GM18868 (cell line): ENCODE data around the gene HDAC4.

Experiments used
- ATAC-seq: cut with Tn5 transposase; IDR thresholded peaks from one replicate; pipeline ENCODE4 v1.9.1; 2021; ENCODE audit warnings: mild to moderate bottlenecking, moderate library complexity; ENCODE audit not compliant: unreplicated experiment

HDAC4 gene

DNA sequence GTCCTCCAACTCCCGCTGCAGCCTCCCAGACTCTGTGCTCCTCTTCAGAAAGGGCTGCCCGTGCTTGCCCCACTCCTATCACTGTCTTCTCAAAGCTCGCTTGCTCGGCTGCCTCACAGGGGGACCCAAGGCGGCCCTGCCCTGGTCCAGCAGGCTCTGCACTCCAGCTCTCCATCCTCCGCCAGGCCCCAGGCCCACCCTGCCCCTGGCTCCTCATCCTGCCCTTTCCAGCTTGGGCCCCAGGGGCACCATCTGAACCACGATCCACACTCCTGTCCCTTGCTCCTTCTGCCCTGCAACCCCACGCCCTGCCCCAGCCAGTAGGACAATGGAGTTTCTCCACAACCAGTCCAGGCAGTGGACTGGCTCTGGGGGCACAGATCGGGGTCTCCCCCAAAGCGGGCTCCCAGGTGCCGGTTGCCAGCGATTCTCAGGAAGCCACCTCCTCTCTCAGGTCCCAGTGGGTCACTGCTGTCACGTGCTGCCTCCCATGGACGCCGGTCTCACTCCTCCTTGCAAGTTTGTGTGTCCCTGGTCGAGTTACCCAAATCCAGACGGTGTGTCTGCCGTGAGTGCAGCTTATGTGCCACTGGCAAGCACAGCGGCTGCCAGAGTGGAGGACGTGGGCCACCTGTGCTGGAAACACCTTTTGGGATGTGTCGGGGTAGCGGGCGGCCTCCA lies 238.5 kb downstream of the HDAC4 start:
- no peak for ATAC-seq

DNA sequence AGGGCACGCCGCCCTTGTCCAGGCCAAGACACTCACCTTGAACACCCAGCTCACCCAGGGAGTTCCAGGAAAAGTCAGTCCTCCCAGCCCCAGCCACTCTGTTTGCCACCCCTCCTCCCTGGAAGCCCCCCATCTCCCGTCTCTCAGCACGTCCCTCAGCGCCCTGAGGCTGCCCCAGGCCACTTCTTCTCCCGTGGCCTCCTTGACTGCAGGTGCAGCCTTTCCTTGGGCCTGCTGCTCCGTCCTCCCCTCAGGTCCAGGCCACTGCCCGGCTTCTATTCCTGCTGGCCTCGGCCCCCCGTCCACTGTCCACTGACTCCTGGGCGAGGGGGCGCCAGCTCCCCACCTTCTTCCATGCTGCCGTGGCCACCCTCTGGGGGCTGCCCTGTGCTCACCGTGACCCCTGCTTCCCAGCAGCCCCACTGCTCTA lies 239.1 kb downstream of the HDAC4 start:
- no peak for ATAC-seq

DNA sequence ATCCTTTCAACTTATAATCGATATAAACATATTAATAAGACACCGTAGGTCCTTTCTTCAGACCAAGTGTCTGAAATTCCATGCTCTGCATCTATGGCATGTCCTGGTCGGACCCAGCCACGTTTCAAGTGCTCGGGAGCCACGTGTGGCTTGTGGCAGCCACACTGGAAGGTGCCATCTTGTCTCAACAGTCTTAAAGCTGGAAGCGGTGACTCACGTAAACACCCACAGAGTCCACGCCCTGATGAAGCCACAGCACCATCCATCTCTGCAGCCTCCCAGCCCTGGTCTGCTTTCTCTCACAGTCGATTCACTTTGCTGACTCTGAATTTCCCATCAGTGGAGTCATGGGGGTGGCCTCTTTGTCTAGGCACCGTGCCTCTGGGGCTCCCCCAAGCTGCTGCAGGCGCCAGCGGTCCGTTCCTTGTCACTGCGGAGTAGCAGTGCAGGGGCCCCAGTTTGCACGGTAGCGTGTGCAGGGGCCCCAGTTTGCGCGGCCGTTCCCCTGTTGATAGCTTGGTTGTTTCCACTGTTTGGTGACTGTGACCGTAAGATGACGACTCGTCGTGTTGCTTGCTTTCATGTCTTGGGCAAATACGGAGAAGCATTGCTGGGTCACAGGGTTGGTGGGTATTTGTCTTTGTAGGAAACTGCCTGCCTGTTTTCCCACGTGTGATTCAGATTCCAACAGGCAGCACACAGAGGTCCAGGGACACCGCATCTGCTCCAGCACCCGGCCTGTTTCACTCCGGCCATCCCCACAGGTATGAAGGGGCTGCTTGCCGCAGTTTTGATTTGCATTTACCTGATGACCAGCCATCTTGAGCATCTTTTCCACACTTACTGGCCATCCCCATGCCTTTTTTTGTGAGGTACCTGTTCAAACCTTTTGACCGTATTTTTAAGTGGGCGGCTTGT lies 240.3 kb downstream of the HDAC4 start:
- ATAC-seq = no peak

DNA sequence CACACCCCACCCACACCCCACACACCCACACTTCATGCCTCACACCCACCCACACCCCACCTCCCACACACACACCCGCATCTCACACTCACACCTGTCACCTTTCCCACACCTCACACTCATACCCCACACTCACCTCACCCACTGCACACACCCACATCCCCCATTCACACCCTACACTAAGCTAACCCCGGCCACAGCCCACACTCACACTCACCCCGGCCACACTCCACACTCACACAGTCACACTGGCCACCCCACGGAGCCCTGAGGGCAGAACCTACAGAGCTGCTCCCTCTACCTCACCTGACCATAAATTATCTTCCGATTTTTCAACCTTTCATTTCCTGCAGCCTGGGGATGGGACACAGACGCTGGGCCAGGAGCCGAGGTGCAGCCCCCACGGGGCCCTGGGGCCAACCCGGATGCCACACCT lies 241.3 kb downstream of the HDAC4 start:
- no peak for ATAC-seq

DNA sequence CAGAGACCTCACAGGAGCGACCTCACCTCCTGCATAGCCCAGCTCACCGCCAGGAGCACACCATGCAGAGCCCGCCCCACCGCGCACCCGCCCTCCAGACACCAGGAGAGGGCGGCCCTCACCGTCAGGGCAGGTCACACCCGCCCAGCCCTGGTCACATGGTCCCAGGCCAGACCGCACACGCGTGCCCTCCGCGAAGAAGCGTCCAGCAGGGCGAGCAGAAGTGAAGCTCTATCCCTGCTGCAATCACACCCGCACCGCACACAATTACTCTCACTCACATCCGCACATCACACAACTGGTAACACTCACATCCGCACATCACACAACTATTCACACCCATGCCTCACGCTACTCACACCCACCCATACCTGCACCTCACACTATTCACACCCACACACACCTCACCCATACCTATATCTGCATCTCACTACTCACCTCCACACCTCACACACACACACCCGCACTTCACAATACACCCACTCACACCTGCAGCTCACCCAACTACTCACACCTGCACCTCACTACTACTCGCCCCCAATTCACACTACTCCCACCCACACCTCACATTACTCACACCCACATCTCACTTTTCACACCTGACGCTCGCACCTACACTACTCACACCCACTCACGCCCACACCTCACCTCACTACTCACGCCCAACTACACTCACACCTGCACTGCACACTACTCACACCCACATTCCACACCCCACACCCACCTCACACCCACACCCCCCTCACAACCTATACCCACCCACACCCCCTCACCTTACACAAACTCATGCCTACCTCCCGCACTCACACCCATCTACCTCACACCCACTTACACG lies 242.0 kb downstream of the HDAC4 start:
- ATAC-seq = no peak

DNA sequence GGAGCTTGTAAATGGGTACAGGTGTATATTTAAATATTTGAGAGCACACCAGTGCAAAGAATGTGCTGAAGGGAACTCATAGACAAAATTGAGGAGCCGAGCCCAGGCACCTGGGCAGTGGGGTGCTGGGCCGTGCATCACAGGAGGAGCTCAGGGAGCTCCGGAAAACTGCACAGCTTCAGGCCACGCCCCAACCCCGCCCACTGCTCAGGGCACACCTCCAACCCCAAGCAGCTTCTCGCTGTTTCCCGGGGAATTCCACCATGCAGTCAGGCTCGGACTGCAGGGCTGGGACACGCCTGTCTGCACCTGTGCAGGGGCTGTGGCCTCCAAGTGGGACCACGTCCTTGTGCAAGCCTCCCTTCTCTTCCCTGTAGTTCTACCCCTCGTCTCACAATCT lies 243.0 kb downstream of the HDAC4 start:
- no peak for ATAC-seq

DNA sequence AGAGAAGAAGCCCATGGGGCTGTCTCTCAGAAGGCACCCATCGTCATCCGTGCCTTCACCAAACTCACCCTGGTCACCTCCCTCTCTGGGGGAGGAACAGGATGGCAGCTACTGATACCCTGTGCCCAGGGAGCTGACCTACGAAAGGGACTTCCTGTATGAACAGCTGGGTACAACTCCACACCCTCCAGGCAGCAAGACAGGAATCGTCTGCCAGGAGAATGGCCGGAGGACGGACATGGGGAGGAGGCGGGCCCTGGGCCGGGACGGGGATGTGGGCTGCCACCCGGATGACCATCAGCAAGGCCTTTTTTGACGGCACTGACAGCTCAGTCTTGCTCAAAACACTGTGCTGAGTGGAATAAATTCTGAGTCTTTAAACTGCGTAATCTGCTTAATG lies 243.6 kb downstream of the HDAC4 start:
- no peak for ATAC-seq

DNA sequence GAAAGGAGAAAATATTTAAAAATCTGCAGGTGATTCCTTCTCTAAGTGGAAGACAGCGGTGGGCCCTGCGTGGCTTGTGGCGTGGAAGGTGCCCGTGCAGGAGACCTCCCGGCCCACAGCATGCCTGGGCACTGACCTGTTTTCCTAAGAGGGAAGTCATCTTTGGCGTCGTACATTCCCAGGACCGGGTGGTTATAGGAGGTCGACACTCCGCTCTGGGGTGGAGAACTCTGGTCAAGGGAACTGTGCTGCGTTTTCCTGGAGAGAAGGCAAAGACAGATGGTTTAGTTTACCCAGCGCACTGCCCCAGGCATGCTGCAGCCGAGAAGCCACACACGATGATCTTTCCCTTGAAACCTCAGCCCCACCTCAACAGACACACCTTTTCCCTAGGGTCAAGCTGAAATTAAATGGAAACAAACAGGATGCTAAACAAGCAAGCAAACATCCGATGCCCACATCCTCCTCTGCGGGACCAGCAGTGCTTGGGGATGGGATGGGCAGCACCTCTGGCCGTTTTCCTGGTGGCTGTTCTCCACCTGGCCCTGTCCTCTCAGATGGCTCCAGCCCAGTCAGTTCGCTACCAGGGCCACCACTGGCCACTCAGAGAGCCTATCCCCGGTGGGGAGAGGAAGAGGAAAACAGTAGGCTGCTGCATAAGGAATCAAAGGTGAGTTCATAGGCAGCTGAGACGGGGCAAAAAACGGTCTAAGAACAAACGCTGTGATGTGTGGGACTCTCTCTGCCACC lies 244.1 kb downstream of the HDAC4 start:
- ATAC-seq = no peak

DNA sequence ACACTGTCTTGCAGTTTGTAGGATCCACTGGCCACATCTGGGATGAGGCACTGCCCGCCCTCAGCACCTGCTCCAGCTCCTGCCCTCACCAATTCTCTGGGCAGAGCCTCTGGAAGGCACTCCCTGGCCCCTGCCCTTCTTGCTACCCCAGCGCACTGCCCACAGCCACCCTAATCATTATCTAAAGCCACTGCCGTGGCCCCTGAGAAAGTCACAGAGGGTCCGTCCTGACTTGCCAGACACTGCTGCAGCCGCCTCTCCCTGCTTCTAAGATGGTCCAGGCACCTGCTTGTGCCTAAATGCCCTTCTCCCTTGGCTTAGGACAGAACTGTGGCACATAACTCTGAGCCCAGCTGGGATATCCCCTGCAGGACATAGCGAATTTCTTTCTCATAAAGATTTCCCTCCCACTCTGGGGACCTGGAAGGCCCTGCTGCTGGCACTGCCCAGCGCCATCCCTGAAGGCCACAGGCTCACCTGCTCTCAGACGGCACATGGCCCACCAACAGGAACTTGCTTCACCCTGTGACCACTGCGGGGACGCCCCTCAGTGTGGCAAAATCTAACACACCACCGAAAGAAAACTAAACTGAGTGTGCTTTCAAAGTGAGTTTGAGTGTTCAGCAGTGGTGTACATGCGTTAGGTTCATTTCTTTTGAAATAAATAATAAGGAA lies 244.9 kb downstream of the HDAC4 start:
- no peak for ATAC-seq

DNA sequence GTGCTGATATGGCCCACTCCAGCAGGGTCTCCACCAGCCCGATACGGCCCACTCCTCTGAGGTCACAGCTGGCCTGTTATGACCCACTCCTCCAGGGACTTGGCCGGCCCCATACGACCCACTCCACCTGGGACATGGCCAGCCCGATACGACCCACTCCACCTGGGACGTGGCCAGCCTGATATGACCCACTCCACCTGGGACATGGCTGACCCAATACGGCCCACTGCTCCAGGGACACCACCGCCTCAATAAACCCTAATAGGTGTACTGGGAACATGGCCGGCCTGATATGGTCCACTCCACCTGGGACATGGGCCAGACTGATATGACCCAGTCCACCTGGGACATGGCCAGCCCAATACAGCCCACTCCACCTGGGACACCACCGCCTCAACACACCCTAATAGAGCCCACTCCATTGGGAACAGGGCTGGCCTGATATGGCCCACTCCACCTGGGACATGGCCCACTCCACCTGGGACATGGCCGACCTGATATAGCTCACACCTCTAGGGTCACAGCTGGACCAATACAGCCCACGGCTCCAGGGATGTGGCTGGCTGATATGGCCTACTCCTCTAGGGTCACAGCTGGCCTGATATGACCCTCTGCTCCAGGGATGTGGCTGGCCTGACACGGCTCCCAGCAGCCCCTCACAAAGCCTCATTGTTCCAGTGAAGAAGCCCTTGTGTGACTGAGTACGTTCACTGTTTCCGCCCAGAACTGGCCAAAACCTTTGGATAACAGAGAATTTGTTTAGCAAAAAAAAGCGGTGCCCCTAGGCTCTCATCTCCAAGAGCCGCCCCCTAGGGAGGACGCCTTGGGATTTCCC lies 245.6 kb downstream of the HDAC4 start:
- no peak for ATAC-seq

DNA sequence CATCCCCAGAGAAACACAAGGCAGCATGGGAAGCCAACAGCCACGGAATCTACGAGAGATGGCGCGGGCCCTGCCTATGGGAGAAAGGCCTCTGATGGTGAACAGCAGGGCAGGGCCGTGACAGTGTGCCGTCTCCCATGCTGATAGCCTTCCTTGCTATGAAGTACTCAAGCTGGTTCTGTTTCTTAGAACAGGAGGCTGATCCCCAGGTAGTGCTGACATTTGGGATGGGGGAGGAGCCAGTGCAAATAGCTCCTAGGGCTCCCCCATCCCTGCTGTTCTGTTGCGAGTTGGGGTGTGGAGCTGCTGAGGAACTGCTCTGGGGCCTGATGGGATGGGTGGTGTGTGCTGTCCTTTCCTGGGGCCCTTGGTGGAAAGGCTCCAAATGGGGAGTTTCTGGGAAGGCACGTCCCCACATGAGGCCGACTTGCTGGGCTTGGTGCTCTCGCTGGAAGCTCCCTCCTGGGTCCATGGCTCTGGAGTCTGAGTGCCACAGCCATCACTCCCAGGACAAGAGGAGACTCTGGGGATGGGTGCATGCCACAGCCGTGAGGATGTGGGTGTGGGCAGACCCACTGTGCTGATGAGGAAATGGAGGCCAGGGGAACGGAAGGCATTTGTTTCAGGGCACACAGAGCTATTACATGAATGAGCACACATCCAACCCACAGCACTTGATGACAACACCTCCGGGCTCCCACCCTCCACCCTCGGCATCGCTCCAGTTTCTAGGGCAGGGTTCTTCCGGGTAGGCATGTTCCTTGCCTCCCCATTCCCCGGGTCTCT lies 246.8 kb downstream of the HDAC4 start:
- no peak for ATAC-seq

DNA sequence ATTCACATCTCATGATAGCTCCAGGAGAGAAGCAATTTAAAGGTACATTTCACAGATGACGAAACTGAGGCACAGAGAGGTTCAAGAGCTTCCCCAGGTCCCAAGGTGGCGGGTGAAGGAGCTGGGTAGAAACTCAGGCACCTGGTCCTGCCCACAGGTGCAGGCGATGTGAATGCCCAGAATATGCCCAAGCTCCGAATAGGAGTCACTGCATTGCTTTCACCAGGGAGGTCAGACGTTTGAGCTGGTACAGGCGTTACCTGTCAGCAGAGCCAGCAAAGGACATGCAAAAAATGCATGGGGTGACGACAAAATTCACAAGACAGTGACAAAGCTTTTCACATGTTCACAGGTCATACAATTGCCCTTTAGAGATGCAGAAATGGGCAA lies 247.9 kb downstream of the HDAC4 start:
- no peak for ATAC-seq

DNA sequence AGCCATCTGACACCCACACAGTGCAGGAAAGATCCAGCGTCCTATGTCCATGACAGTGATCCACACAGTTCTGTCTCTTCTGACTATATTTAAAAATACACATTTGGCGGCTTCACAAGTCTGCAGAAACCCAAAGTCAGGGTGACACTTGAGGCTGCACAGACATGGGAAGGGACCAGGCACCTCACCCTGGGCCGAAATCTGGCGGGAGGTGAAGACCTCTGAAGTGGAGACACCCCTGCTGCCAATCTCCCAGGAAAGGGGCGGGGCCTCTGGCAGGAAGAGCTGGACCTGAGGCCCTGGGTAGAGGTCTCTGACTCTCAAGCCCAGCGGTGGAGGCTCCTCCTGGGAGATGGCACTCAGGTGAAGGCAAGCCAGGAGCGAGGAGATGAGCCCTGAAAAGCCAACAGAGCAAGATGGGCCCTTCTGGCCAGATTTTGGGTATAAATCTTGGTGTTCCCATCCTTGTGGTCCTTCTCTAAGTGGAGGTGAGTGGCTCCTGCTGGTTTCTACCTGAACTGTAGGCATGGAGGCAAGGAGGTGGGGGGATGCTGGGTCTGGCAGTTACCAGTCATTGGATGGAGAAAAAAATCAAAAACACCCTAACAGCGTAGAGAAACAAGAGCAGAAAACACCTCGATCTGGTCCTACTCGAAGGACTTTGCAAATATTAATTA lies 248.4 kb downstream of the HDAC4 start:
- ATAC-seq = no peak

DNA sequence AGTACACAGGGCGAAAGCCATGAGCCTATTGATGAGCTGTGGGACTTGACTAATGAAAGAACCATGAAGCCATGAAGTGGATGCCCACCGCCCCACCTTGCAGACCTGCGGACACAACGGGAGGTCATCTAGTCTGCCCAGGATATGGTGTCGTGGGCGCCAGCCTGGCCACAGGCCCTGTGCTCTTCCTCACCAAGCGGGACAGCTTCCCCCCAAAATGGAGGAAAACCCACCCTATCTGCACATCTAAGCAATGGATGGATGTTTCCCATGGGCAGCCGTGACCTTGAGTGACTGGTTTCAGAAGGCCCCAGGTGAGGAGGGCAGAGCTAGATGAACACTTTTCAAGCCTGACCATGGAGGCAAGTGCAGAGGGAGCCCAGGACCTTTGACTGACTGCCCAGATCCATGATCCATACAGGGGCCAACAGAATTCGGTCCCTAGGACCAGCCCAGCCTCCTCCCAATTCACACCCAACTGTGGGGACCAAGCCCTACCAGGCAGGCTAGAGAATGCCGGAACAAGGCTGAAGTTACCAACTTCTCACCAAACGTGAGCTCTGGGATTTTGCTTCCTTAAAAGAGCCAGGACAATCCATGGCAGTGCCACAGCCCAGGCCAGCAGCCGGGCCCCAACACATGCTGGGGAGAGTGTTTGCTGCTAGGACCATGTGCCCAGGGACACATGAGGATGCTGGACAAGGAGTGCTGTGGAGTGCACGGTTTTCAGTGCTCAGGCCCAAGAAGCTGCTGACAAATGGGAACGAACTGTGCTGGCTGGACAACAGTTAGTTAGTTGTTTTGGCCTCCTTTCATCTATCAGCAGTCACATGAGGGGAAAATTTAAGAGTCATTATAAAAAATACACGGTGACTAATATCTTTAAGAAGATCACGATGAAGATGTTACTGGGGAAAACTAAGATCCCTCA lies 249.4 kb downstream of the HDAC4 start:
- ATAC-seq = no peak

DNA sequence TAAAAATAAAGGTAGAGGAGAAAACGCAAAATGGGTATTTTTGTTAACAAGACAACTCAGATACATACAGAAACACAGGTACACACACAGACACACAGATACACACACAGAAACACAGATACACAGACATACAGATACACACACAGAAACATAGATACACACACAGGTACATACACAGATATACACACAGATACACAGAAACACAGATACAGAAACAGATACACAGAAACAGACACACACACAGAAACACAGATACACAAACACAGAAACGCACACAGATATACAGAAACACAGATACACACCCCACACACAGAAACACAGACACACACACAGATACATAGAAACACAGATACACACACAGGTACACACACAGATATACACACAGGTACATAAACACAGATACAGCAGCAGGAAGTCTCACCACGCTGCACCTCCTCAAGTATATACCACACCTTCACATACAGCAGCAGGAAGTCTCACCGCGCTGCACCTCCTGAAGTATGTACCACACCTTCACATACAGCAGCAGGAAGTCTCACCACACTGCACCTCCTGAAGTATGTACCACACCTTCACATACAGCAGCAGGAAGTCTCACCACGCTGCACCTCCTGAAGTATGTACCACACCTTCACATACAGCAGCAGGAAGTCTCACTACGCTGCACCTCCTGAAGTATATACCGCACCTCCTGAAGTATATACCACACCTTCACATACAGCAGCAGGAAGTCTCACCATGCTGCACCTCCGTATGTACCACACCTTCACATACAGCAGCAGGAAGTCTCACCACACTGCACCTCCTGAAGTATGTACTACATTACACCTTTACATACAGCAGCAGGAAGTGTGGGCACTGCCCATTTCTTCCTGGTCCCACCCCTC lies 250.5 kb downstream of the HDAC4 start:
- no peak for ATAC-seq

DNA sequence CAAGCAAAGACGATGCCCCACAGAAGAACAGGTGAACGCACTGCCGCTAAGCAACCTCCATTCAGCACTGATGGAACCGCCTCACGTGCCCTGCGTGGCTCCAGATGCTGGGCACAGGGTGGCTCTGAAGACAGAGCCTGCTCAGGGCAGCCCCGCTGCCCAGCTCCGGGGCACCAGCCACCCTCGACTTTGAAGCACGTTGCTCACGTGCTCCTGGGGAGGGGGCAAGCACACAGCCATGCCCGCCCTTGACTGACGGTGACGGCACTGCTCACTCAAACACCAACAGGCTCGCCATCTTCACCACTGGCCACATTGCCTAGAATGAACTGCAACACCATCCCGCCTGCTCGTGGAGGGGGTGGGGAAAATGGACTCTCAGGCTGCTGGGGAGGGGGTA lies 251.3 kb downstream of the HDAC4 start:
- no peak for ATAC-seq
